CD14-positive monocyte (primary cell): ENCODE results near the gene MEIS1. TPM values are rescaled to one million over a fixed set of nuclear protein-coding genes. Genes with fewer than 3 reads are reported as not detected.

Experiments used
- DNase-seq, 3 donors: peaks; one replicate each; pipeline ENCODE4 v3.0.0-alpha.2; 2011 to 2022
- H2AFZ ChIP-seq: 2 replicates; pipeline ENCODE4 v1.6.0; 2012; ENCODE audit warnings: mild to moderate bottlenecking, low read depth, low read length, inconsistent platforms; ENCODE audit not compliant: insufficient read depth, poor library complexity, severe bottlenecking
- H3K27ac ChIP-seq, 2 donors: 1 replicate in 1 of 2; 2 replicates in 1 of 2; pipeline ENCODE4 v1.5.1; 2012 to 2013; ENCODE audit warnings: low read length in 2 of 2, control low read depth in 1 of 2, inconsistent platforms in 1 of 2, low read depth in 1 of 2, mild to moderate bottlenecking in 1 of 2
- H3K27me3 ChIP-seq, 2 donors: one replicate each; pipeline versions ENCODE4 v1.6.0 to v1.6.1; 2011 to 2013; ENCODE audit warnings: low read length in 2 of 2; ENCODE audit not compliant: control insufficient read depth in 2 of 2, insufficient read depth in 2 of 2
- H3K36me3 ChIP-seq, 2 donors: replicated peaks in 1 of 2; 1 replicate in 1 of 2; 2 replicates in 1 of 2; pipeline versions ENCODE4 v1.5.1 to v1.6.1; 2012 to 2013; ENCODE audit warnings: low read length in 2 of 2, control low read depth in 1 of 2, inconsistent platforms in 1 of 2, mild to moderate bottlenecking in 1 of 2; ENCODE audit not compliant: insufficient read depth in 2 of 2, control insufficient read depth in 1 of 2
- H3K4me1 ChIP-seq, 2 donors: 1 replicate in 1 of 2; 2 replicates in 1 of 2; pipeline versions ENCODE4 v1.5.1 to v1.6.1; 2012 to 2013; ENCODE audit warnings: low read length in 2 of 2, control low read depth in 1 of 2, inconsistent platforms in 1 of 2, mild to moderate bottlenecking in 1 of 2, moderate library complexity in 1 of 2; ENCODE audit not compliant: insufficient read depth in 2 of 2, control insufficient read depth in 1 of 2
- H3K4me2 ChIP-seq: replicated peaks from 2 replicates; pipeline ENCODE3; 2012; ENCODE audit warnings: low read length, moderate library complexity, mild to moderate bottlenecking; ENCODE audit not compliant: poor library complexity, severe bottlenecking; ENCODE audit errors: extremely low read depth
- H3K4me3 ChIP-seq, 3 experiments: fragments of 200-600 bp in 1 of 3; sonication (generic) in 1 of 3; replicated peaks in 1 of 3; 1 replicate in 2 of 3; 2 replicates in 1 of 3; pipeline ENCODE4 v1.5.1; 2011 to 2013; ENCODE audit warnings: low read length in 3 of 3, mild to moderate bottlenecking in 3 of 3, control low read depth in 2 of 3, low read depth in 2 of 3, inconsistent platforms in 1 of 3, moderate library complexity in 1 of 3
- H3K79me2 ChIP-seq: 2 replicates; pipeline ENCODE4 v1.6.0; 2012; ENCODE audit warnings: mild to moderate bottlenecking, control low read depth, inconsistent platforms, low read length, moderate library complexity; ENCODE audit not compliant: insufficient read depth
- H3K9ac ChIP-seq: 2 replicates; pipeline ENCODE4 v1.6.0; 2017; ENCODE audit warnings: low read length, mild to moderate bottlenecking; ENCODE audit not compliant: insufficient read depth, poor library complexity, severe bottlenecking
- H3K9me3 ChIP-seq, 2 donors: replicated peaks in 1 of 2; 1 replicate in 1 of 2; 2 replicates in 1 of 2; pipeline versions ENCODE4 v1.5.1 to v1.6.1; 2012 to 2013; ENCODE audit warnings: low read length in 2 of 2, control low read depth in 1 of 2; ENCODE audit not compliant: control insufficient read depth in 1 of 2, insufficient read depth in 1 of 2
- H4K20me1 ChIP-seq: 2 replicates; pipeline ENCODE4 v1.6.0; 2012; ENCODE audit warnings: mild to moderate bottlenecking, low read length, control low read depth, moderate library complexity; ENCODE audit not compliant: insufficient read depth
- H3K27ac Mint-ChIP-seq, 7 donors: one replicate each; pipeline ENCODE4 v1.8.0; 2020; ENCODE audit warnings: mild to moderate bottlenecking in 7 of 7, mixed read lengths in 7 of 7, moderate library complexity in 6 of 7, inconsistent platforms in 2 of 7
- H3K27me3 Mint-ChIP-seq, 3 donors: one replicate each; pipeline ENCODE4 v1.8.0; 2021 to 2022; ENCODE audit warnings: low read depth in 3 of 3, mild to moderate bottlenecking in 3 of 3, mixed read lengths in 3 of 3, moderate library complexity in 3 of 3, inconsistent platforms in 1 of 3
- H3K36me3 Mint-ChIP-seq, 2 donors: one replicate each; pipeline ENCODE4 v1.8.0; 2020; ENCODE audit warnings: mixed read lengths in 2 of 2, inconsistent platforms in 1 of 2, mild to moderate bottlenecking in 1 of 2
- H3K4me1 Mint-ChIP-seq: one replicate; pipeline ENCODE4 v1.8.0; 2020; ENCODE audit warnings: mild to moderate bottlenecking, mixed read lengths
- H3K4me3 Mint-ChIP-seq, 2 donors: one replicate each; pipeline ENCODE4 v1.8.0; 2020; ENCODE audit warnings: mild to moderate bottlenecking in 2 of 2, mixed read lengths in 2 of 2, moderate library complexity in 1 of 2
- H3K9me3 Mint-ChIP-seq, 7 donors: one replicate each; pipeline ENCODE4 v1.8.0; 2020 to 2022; ENCODE audit warnings: mixed read lengths in 7 of 7, mild to moderate bottlenecking in 6 of 7, moderate library complexity in 6 of 7, inconsistent platforms in 2 of 7
- WGBS: methylation state at CpG from one replicate; pipeline ENCODE4 v1.1.5; 2013; ENCODE audit warnings: missing lambda C conversion rate; ENCODE audit not compliant: insufficient coverage; 5-methylcytosine and 5-hydroxymethylcytosine counted together
- intact Hi-C, 2 donors: fragments of 100-400 bp; cut with micrococcal nuclease; formaldehyde crosslinking; loops; one replicate each; pipeline versions ENCODE4 v1.15.0 to v1.15.1; 2023
- polyA plus RNA-seq, 3 donors: library from polyadenylated mRNA; depleted of rRNA in 1 of 3; unstranded in 2 of 3; stranded (reverse) in 1 of 3; fragments of 300-500 nt in 2 of 3; fragments of >200 nt in 1 of 3; fragmentation: Illumina TruSeq in 2 of 3; gene quantifications; 1 replicate in 2 of 3; 2 replicates in 1 of 3; pipeline ENCODE4 v1.2.3, GENCODE V29; 2012 to 2021
- TF ChIP-seq, protein P1 (sequence below): fragments of 200-600 bp; IDR thresholded peaks from one replicate; pipeline ENCODE4 v1.8.0; 2022; ENCODE audit warnings: antibody characterized with exemption, mild to moderate bottlenecking

MEIS1 gene
- polyA plus RNA-seq, 3 donors, result 0.09 to 0.40 TPM; not detected in 1

DNA sequence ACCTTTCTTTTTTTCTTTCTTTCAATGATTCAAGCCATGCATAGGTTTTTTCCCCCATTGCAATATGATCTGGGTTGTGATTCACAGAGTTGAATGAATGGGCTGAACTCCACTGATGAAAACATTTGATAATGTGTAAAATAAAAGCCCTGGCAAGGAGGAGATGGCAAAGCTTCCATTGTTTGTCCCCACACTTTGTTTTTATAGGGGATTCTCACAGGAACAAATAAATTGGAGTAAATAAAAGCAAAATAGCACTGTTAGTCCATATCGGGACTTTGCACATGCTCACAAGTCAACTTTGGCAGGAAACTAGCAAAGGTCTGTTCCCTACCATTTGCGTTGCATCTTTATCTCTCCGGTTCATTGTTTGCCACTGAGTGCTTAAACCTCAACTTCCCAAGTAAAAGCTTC, 55.7 kb downstream of the MEIS1 start:
- Histone ChIP-seq H3K4me2 (no peak overlapping the region), H3K4me3 (no peak overlapping the region), H3K27me3 (no peaks in the 10 kb centered on the region), H3K27ac (no peak overlapping the region), H3K36me3 (no peaks in the 10 kb centered on the region), H4K20me1 (no peaks in the 10 kb centered on the region), H3K9me3 (no peaks in the 10 kb centered on the region), H3K79me2 (no peaks in the 10 kb centered on the region), H3K9ac (no peak overlapping the region), H2AFZ (peak overlapping the region; percentile 26), H3K4me1 (peaks cover 2 to 6% of the 10 kb centered on the region in 2 donors)
- Mint-ChIP-seq H3K4me1 (peaks cover 6% of the 10 kb centered on the region), H3K27ac (no peak overlapping the region), H3K27me3 (no peaks in the 10 kb centered on the region), H3K9me3 (peaks cover 0 to 3% (median 0%) of the 10 kb centered on the region in 7 donors), H3K4me3 (no peak overlapping the region), H3K36me3 (no peaks in the 10 kb centered on the region)
- TF ChIP-seq, protein P1, sequence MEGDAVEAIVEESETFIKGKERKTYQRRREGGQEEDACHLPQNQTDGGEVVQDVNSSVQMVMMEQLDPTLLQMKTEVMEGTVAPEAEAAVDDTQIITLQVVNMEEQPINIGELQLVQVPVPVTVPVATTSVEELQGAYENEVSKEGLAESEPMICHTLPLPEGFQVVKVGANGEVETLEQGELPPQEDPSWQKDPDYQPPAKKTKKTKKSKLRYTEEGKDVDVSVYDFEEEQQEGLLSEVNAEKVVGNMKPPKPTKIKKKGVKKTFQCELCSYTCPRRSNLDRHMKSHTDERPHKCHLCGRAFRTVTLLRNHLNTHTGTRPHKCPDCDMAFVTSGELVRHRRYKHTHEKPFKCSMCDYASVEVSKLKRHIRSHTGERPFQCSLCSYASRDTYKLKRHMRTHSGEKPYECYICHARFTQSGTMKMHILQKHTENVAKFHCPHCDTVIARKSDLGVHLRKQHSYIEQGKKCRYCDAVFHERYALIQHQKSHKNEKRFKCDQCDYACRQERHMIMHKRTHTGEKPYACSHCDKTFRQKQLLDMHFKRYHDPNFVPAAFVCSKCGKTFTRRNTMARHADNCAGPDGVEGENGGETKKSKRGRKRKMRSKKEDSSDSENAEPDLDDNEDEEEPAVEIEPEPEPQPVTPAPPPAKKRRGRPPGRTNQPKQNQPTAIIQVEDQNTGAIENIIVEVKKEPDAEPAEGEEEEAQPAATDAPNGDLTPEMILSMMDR, result no peak
- no CpG with 5 or more reads among the region's 3 CpGs for WGBS
- DNase-seq, result no peak
- intact Hi-C loops, result no loop called here

DNA sequence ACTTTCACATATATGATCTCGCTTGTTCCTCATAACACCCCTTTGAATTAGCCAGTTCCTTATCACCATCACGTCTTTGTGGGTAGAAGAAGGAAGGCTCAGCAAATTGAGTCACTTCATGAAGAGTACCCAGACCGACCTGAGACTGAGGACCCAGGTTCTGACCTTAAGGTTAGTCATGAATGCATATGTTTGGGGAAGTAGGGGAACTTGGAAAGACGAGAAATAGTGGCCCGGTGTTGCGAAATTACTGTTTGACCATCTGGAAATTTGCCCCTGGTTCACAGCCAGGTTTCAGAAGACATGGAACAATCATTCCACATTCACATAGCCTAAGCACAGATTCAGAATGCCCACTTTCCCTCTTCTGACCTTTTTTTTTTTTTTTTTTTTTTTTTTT, 59.8 kb downstream of the MEIS1 start:
- Histone ChIP-seq H2AFZ (no peak overlapping the region), H3K4me2 (no peak overlapping the region), H4K20me1 (no peaks in the 10 kb centered on the region), H3K4me1 (peaks cover 2 to 6% of the 10 kb centered on the region in 2 donors), H3K36me3 (no peaks in the 10 kb centered on the region), H3K9ac (no peak overlapping the region), H3K9me3 (no peaks in the 10 kb centered on the region), H3K27me3 (no peaks in the 10 kb centered on the region), H3K4me3 (no peak overlapping the region), H3K79me2 (no peaks in the 10 kb centered on the region), H3K27ac (no peak overlapping the region)
- H3K4me3 Mint-ChIP-seq, result no peak overlapping the region
- 0% methylated on average over 1 of the region's 6 CpGs for WGBS
- peak overlapping the region in 1 of 7 donors; percentile 6 for H3K27ac Mint-ChIP-seq
- intact Hi-C loops, result no loop called here
- H3K9me3 Mint-ChIP-seq, result no peaks in the 10 kb centered on the region
- DNase-seq, result peak; percentile 27 to 76 (median 39)
- peaks cover 0 to 2% (median 1%) of the 10 kb centered on the region in 3 donors for H3K27me3 Mint-ChIP-seq
- no peaks in the 10 kb centered on the region for H3K36me3 Mint-ChIP-seq
- H3K4me1 Mint-ChIP-seq, result peaks cover 11% of the 10 kb centered on the region
- TF ChIP-seq, protein P1, result no peak
